Activated CD4-positive, CD25-positive, alpha-beta regulatory T cell treated with anti-CD3 and anti-CD28 coated beads, Interleukin-2, amount 50 U/mL, for 72 hours (primary cell): ENCODE measurements around the gene AADAC.
"Not testable (repeated sequence)": the region's sequence is repeated elsewhere in the genome, so short reads cannot be mapped to it uniquely, and the experiment has no call there.

Experiments used
- DNase-seq: peaks from one replicate; pipeline ENCODE4 v3.0.0; 2021

The AADAC gene

GRCh38 chr3:151813799-151814198, at the start of gene AADAC:
TSS of gene AADAC (plus strand) at chr3:151814116. CDS start at chr3:151814163, 47 bp downstream.
- DNase-seq: no peak

GRCh38 chr3:151764699-151765098, 49.2 kb upstream of the AADAC start:
- not testable (repeated sequence) for DNase-seq

- no peak for DNase-seq
These were observed 48.2 kb upstream of the AADAC start for GRCh38 chr3:151765685-151766084.

GRCh38 chr3:151766454-151766853, 47.5 kb upstream of the AADAC start:
- no peak for DNase-seq

- no peak for DNase-seq
These were observed 45.5 kb upstream of the AADAC start for GRCh38 chr3:151768393-151768930.

- no peak for DNase-seq
These were observed 44.7 kb upstream of the AADAC start for GRCh38 chr3:151769175-151769574.

- no peak for DNase-seq
These were observed 43.0 kb upstream of the AADAC start for GRCh38 chr3:151770956-151771355.

GRCh38 chr3:151772825-151773480, 41.0 kb upstream of the AADAC start:
- DNase-seq: no peak

- no peak for DNase-seq
These were observed 39.7 kb upstream of the AADAC start for GRCh38 chr3:151774235-151774634.

GRCh38 chr3:151774910-151775309, 39.0 kb upstream of the AADAC start:
- DNase-seq: no peak

- no peak for DNase-seq
These were observed 38.3 kb upstream of the AADAC start for GRCh38 chr3:151775314-151776258.

- no peak for DNase-seq
These were observed 37.6 kb upstream of the AADAC start for GRCh38 chr3:151776259-151776740.

- DNase-seq: no peak
These were observed 36.0 kb upstream of the AADAC start for GRCh38 chr3:151777880-151778279.

GRCh38 chr3:151787626-151788025, 26.3 kb upstream of the AADAC start:
- no peak for DNase-seq

GRCh38 chr3:151788401-151788800, 25.5 kb upstream of the AADAC start:
- no peak for DNase-seq

GRCh38 chr3:151789853-151790463, 24.0 kb upstream of the AADAC start:
- DNase-seq: no peak

GRCh38 chr3:151790763-151791162, 23.2 kb upstream of the AADAC start:
- not testable (repeated sequence) for DNase-seq

GRCh38 chr3:151792411-151792810, 21.5 kb upstream of the AADAC start:
- DNase-seq: no peak

- DNase-seq: no peak
These were observed 20.3 kb upstream of the AADAC start for GRCh38 chr3:151793636-151794035.

- DNase-seq: no peak
These were observed 19.8 kb upstream of the AADAC start for GRCh38 chr3:151794080-151794479.

GRCh38 chr3:151795276-151795675, 18.6 kb upstream of the AADAC start:
- no peak for DNase-seq

- no peak for DNase-seq
These were observed 17.7 kb upstream of the AADAC start for GRCh38 chr3:151796105-151796680.

- DNase-seq: no peak
These were observed 15.4 kb upstream of the AADAC start for GRCh38 chr3:151798466-151798865.
